ENCODE data around the gene NEGR1.

DNA sequence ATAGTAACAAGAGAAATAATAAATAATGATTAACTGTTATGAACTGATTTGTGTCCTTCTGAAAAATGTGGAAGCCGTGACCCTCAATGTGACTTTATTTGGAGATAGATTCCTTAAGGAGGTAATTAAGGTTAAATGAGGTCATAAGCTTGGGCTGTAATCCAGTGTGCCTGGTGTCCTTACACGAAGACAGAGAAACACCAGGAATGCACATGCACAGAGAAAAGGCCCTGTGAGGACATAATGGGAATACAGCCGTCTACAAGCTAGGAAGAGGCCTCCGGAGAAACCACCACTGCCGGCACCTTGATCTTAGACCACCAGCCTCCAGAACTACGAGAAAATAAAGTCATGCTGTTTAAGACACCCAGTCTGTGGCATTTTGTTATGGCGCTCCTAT is 215.9 kb downstream of the NEGR1 start:
- TF ChIP-seq CTCF (IDR thresholded peaks at IDR 0.05; ENCODE audit: poor library complexity): no peak
- no peak for TF ChIP-seq EZH2phosphoT487 (IDR thresholded peaks at IDR 0.05; ENCODE audit: low read depth, severe bottlenecking, unreplicated experiment)

All from hepatocyte (in vitro differentiated cells).